ENCODE data around the gene SARS1.

DNA sequence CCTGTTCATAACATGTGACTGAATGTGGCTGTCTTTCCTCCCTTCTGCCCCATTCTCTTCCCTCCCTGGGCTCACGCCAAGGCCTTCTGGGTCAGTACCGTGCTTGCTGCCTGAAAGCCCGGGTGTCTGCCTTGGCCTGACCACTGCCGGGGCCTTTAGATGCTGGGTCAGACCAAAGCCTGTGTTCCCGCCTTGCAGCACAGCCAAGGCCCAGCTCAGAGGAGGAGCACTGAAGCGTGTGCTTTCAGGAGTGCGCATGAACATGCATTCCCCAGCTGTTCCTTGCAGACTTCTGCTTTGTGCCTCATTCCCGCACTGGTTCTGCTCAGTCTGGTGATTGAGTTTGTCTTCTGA lies 27.0 kb upstream of the SARS1 start:
- TF ChIP-seq, protein P1, sequence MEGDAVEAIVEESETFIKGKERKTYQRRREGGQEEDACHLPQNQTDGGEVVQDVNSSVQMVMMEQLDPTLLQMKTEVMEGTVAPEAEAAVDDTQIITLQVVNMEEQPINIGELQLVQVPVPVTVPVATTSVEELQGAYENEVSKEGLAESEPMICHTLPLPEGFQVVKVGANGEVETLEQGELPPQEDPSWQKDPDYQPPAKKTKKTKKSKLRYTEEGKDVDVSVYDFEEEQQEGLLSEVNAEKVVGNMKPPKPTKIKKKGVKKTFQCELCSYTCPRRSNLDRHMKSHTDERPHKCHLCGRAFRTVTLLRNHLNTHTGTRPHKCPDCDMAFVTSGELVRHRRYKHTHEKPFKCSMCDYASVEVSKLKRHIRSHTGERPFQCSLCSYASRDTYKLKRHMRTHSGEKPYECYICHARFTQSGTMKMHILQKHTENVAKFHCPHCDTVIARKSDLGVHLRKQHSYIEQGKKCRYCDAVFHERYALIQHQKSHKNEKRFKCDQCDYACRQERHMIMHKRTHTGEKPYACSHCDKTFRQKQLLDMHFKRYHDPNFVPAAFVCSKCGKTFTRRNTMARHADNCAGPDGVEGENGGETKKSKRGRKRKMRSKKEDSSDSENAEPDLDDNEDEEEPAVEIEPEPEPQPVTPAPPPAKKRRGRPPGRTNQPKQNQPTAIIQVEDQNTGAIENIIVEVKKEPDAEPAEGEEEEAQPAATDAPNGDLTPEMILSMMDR (conservative IDR thresholded peaks at IDR 0.05 in 1 of 2, IDR thresholded peaks at IDR 0.05 in 1 of 2; ENCODE audit: low read depth in 1 of 2, low read length in 2 of 2): no peak
- TF ChIP-seq EZH2 (IDR thresholded peaks at IDR 0.05; ENCODE audit: low read length, missing control alignments): no peak
